BE2C (cell line): ENCODE data around the gene CTAGE9.

Experiments
- DNase-seq: peaks from one replicate; pipeline ENCODE4 v3.0.0-alpha.2; 2020
- H3K27me3 ChIP-seq: fragments of 250-450 bp; sonication (Bioruptor Pico); 2 replicates; pipeline ENCODE4 v1.5.1; 2020; ENCODE audit warnings: mild to moderate bottlenecking
- H3K36me3 ChIP-seq: fragments of 250-450 bp; sonication (Bioruptor Pico); 2 replicates; pipeline ENCODE4 v1.5.1; 2020; ENCODE audit warnings: mild to moderate bottlenecking
- H3K4me1 ChIP-seq: fragments of 250-450 bp; sonication (Bioruptor Pico); 2 replicates; pipeline ENCODE4 v1.5.1; 2020
- H3K4me3 ChIP-seq: 2 replicates; pipeline ENCODE4 v1.5.1; 2011; ENCODE audit warnings: low read depth, low read length
- H3K9me3 ChIP-seq: fragments of 250-450 bp; sonication (Bioruptor Pico); 2 replicates; pipeline ENCODE4 v1.5.1; 2020
- CTCF ChIP-seq: IDR thresholded peaks from 2 replicates; pipeline ENCODE4 v1.5.1; 2012; ENCODE audit warnings: mild to moderate bottlenecking, low read depth, low read length

CTAGE9 gene

GRCh38 chr6:131729550-131729949 is 18.7 kb upstream of the CTAGE9 start:
- Histone ChIP-seq H3K4me1 (no peaks in the 10 kb centered on the region), H3K4me3 (no peak overlapping the region), H3K36me3 (no peaks in the 10 kb centered on the region), H3K9me3 (no peaks in the 10 kb centered on the region), H3K27me3 (no peaks in the 10 kb centered on the region)
- TF ChIP-seq CTCF: no peak
- DNase-seq: no peak

GRCh38 chr6:131728296-131728939 is 17.6 kb upstream of the CTAGE9 start:
- no peaks in the 10 kb centered on the region for H3K27me3 ChIP-seq
- H3K4me3 ChIP-seq: no peak overlapping the region
- no peaks in the 10 kb centered on the region for H3K36me3 ChIP-seq
- TF ChIP-seq CTCF: no peak
- no peaks in the 10 kb centered on the region for H3K9me3 ChIP-seq
- no peaks in the 10 kb centered on the region for H3K4me1 ChIP-seq
- DNase-seq: no peak

GRCh38 chr6:131727868-131728267 is 17.1 kb upstream of the CTAGE9 start:
- no peak overlapping the region for H3K4me3 ChIP-seq
- H3K27me3 ChIP-seq: no peaks in the 10 kb centered on the region
- H3K4me1 ChIP-seq: no peaks in the 10 kb centered on the region
- H3K9me3 ChIP-seq: no peaks in the 10 kb centered on the region
- DNase-seq: no peak
- no peak for TF ChIP-seq CTCF
- no peaks in the 10 kb centered on the region for H3K36me3 ChIP-seq

GRCh38 chr6:131727467-131727866 is 16.6 kb upstream of the CTAGE9 start:
- H3K9me3 ChIP-seq: no peaks in the 10 kb centered on the region
- TF ChIP-seq CTCF: no peak
- H3K4me3 ChIP-seq: no peak overlapping the region
- no peaks in the 10 kb centered on the region for H3K27me3 ChIP-seq
- no peak for DNase-seq
- no peaks in the 10 kb centered on the region for H3K36me3 ChIP-seq
- H3K4me1 ChIP-seq: no peaks in the 10 kb centered on the region

GRCh38 chr6:131724114-131724513 is 13.3 kb upstream of the CTAGE9 start:
- no peak overlapping the region for H3K4me3 ChIP-seq
- no peak for DNase-seq
- H3K27me3 ChIP-seq: no peaks in the 10 kb centered on the region
- no peaks in the 10 kb centered on the region for H3K4me1 ChIP-seq
- H3K9me3 ChIP-seq: no peaks in the 10 kb centered on the region
- TF ChIP-seq CTCF: no peak
- no peaks in the 10 kb centered on the region for H3K36me3 ChIP-seq

- Histone ChIP-seq H3K4me3 (no peak overlapping the region), H3K9me3 (no peaks in the 10 kb centered on the region), H3K27me3 (no peaks in the 10 kb centered on the region), H3K36me3 (no peaks in the 10 kb centered on the region), H3K4me1 (no peaks in the 10 kb centered on the region)
- no peak for DNase-seq
- no peak for TF ChIP-seq CTCF
Measured at GRCh38 chr6:131721161-131721560, 10.3 kb upstream of the CTAGE9 start.
